GM21360 (cell line): ENCODE results near the gene TBC1D16.

Experiments
- ATAC-seq: cut with Tn5 transposase; IDR thresholded peaks from one replicate; pipeline ENCODE4 v1.9.1; 2021; ENCODE audit warnings: mild to moderate bottlenecking, moderate library complexity; ENCODE audit not compliant: unreplicated experiment

Gene TBC1D16

GRCh38 chr17:79916991-79917901 is 118.4 kb downstream of the TBC1D16 start:
- ATAC-seq: no peak

- no peak for ATAC-seq
These were observed 119.2 kb downstream of the TBC1D16 start for GRCh38 chr17:79916506-79916905.

GRCh38 chr17:79915850-79916430 is 119.7 kb downstream of the TBC1D16 start:
- ATAC-seq: no peak

- ATAC-seq: no peak
These were observed 120.6 kb downstream of the TBC1D16 start for GRCh38 chr17:79914813-79915740.

- no peak for ATAC-seq
These were observed 121.5 kb downstream of the TBC1D16 start for GRCh38 chr17:79913896-79914812.

GRCh38 chr17:79913451-79913850 is 122.2 kb downstream of the TBC1D16 start:
- ATAC-seq: no peak

- no peak for ATAC-seq
These were observed 122.9 kb downstream of the TBC1D16 start for GRCh38 chr17:79912552-79913330.

GRCh38 chr17:79911430-79912399 is 124.0 kb downstream of the TBC1D16 start:
- ATAC-seq: no peak

- no peak for ATAC-seq
These were observed 124.7 kb downstream of the TBC1D16 start for GRCh38 chr17:79910985-79911361.

GRCh38 chr17:79909121-79909520 is 126.6 kb downstream of the TBC1D16 start:
- no peak for ATAC-seq

GRCh38 chr17:79907850-79908249 is 127.8 kb downstream of the TBC1D16 start:
- ATAC-seq: no peak

GRCh38 chr17:79907217-79907715 is 128.4 kb downstream of the TBC1D16 start:
- ATAC-seq: no peak

GRCh38 chr17:79905832-79906231 is 129.8 kb downstream of the TBC1D16 start:
- no peak for ATAC-seq

- no peak for ATAC-seq
These were observed 130.8 kb downstream of the TBC1D16 start for GRCh38 chr17:79904865-79905264.

GRCh38 chr17:79902146-79902791 is 133.4 kb downstream of the TBC1D16 start:
- ATAC-seq: no peak

GRCh38 chr17:79901131-79901530 is 134.5 kb downstream of the TBC1D16 start:
- no peak for ATAC-seq

GRCh38 chr17:79899584-79899983 is 136.1 kb downstream of the TBC1D16 start:
- ATAC-seq: no peak
